Measurements from ENCODE around the gene BTBD16. TPM values are rescaled to one million over a fixed set of nuclear protein-coding genes. Genes with fewer than 3 reads are reported as not detected.

The BTBD16 gene
- total and polyA plus RNA-seq, 2 of the 4 experiments (the other 2 are of a cell fraction) = not detected

DNA sequence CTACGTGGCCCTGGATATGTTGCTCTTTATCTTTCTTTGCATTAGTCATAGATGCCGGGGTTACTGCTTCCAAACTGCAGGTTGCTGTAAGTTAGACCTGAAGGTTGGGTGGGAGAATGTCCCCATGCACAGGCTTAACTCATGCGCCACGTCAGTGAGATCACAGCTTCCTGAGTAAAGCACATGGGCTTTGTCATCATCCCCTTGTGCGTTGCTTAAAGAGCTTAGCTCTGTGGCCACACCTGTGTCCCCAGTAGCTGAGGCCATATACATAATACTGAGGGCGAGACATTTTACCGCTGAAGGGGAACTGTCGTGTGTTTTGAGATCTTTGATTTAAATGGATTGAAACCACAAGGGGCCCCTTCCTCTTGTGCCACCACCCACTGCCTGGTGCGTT lies 45.8 kb upstream of the BTBD16 start:
- Histone ChIP-seq H2AFZ (replicated peaks; ENCODE audit: low read length, poor library complexity) (no peak overlapping the region), H3K9me1 (ENCODE audit: insufficient read depth, low read length) (peaks cover 3% of the 10 kb centered on the region; the same call in 1 of the 2 replicates), H3K4me2 (ENCODE audit: low read depth, low read length) (no peak overlapping the region), H2AK5ac (ENCODE audit: low read depth, low read length) (no peak overlapping the region), H2BK5ac (ENCODE audit: low read depth, low read length, poor library complexity, severe bottlenecking) (no peak overlapping the region), H3K36me3 (ENCODE audit: control insufficient read depth, insufficient read depth, low read length) (peaks cover 19% of the 10 kb centered on the region), H3K4ac (ENCODE audit: low read depth, low read length) (no peak overlapping the region), H2AK9ac (replicated peaks; ENCODE audit: low read depth, low read length, poor library complexity) (peak overlapping the region; percentile 23), H3K18ac (ENCODE audit: low read depth, low read length) (no peak overlapping the region), H4K5ac (ENCODE audit: low read depth, low read length) (no peak overlapping the region), H3K56ac (ENCODE audit: extremely low read depth, insufficient read depth, low read length) (no peak overlapping the region), H2BK20ac (ENCODE audit: low read depth, low read length) (no peak overlapping the region), H3K4me1 (ENCODE audit: control insufficient read depth, insufficient read depth, low read length) (no peaks in the 10 kb centered on the region), H2BK120ac (ENCODE audit: low read depth, low read length) (no peak overlapping the region), H3K27ac (ENCODE audit: insufficient read depth, low read length) (no peak overlapping the region), H4K91ac (ENCODE audit: insufficient read depth, low read depth, low read length) (no peak overlapping the region), H3K79me1 (ENCODE audit: low read depth in 1 of 2, low read length in 2 of 2) (no peaks in the 10 kb centered on the region), H3K4me3 (ENCODE audit: insufficient read depth, low read depth, low read length) (no peak overlapping the region), H3K23ac (ENCODE audit: low read depth, low read length) (no peak overlapping the region), H4K20me1 (ENCODE audit: insufficient read depth, low read length) (no peaks in the 10 kb centered on the region), H3K27me3 (ENCODE audit: control insufficient read depth, insufficient read depth, low read length) (no peaks in the 10 kb centered on the region), H4K8ac (ENCODE audit: low read depth in 2 of 2, low read length in 2 of 2) (no peak overlapping the region), H3K9me3 (ENCODE audit: control insufficient read depth, insufficient read depth, low read length) (no peaks in the 10 kb centered on the region), H3K14ac (replicated peaks; ENCODE audit: low read depth, low read length) (no peak overlapping the region), H3K9ac (ENCODE audit: low read depth, low read length) (no peak overlapping the region), H2BK15ac (ENCODE audit: low read depth, low read length) (no peak overlapping the region)
- DNase-seq (no peak), ATAC-seq (ENCODE audit: low read depth) (no peak)
- CTCF ChIA-PET = no interaction called here
- in situ Hi-C loops (cut with MboI; ENCODE audit: low sequenced_read_pairs) (no loop called here), dilution Hi-C loops (cut with HindIII; ENCODE audit: low sequenced_read_pairs, unreplicated experiment) (no loop called here), intact Hi-C loops (cut with micrococcal nuclease) (no loop called here)
- TF ChIP-seq FOS (IDR thresholded peaks at IDR 0.05; ENCODE audit: low read depth, low read length) (no peak), NFE2L2 (IDR thresholded peaks at IDR 0.05; ENCODE audit: low read depth, low read length) (no peak), MAZ (IDR thresholded peaks at IDR 0.05; ENCODE audit: borderline replicate concordance, low read depth, low read length) (no peak), USF2 (IDR thresholded peaks at IDR 0.05; ENCODE audit: low read depth, low read length) (no peak), BHLHE40 (IDR thresholded peaks at IDR 0.05; ENCODE audit: low read depth, low read length) (no peak), MAFK (IDR thresholded peaks at IDR 0.05; ENCODE audit: low read depth, low read length) (no peak), MXI1 (IDR thresholded peaks at IDR 0.05; ENCODE audit: borderline replicate concordance, low read depth, low read length) (no peak), RAD21 (IDR thresholded peaks at IDR 0.05; ENCODE audit: low read length) (no peak), RFX5 (IDR thresholded peaks at IDR 0.05; ENCODE audit: low read depth, low read length) (no peak), CEBPB (IDR thresholded peaks at IDR 0.05; ENCODE audit: low read depth, low read length) (no peak), POLR2A (IDR thresholded peaks at IDR 0.05; ENCODE audit: low read depth, low read length) (no peak), SMC3 (IDR thresholded peaks at IDR 0.05; ENCODE audit: low read depth, low read length) (no peak)
- TF ChIP-seq, protein P1, sequence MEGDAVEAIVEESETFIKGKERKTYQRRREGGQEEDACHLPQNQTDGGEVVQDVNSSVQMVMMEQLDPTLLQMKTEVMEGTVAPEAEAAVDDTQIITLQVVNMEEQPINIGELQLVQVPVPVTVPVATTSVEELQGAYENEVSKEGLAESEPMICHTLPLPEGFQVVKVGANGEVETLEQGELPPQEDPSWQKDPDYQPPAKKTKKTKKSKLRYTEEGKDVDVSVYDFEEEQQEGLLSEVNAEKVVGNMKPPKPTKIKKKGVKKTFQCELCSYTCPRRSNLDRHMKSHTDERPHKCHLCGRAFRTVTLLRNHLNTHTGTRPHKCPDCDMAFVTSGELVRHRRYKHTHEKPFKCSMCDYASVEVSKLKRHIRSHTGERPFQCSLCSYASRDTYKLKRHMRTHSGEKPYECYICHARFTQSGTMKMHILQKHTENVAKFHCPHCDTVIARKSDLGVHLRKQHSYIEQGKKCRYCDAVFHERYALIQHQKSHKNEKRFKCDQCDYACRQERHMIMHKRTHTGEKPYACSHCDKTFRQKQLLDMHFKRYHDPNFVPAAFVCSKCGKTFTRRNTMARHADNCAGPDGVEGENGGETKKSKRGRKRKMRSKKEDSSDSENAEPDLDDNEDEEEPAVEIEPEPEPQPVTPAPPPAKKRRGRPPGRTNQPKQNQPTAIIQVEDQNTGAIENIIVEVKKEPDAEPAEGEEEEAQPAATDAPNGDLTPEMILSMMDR (conservative IDR thresholded peaks at IDR 0.05; ENCODE audit: low read depth, low read length) = no peak
- TF ChIP-seq, protein P2, sequence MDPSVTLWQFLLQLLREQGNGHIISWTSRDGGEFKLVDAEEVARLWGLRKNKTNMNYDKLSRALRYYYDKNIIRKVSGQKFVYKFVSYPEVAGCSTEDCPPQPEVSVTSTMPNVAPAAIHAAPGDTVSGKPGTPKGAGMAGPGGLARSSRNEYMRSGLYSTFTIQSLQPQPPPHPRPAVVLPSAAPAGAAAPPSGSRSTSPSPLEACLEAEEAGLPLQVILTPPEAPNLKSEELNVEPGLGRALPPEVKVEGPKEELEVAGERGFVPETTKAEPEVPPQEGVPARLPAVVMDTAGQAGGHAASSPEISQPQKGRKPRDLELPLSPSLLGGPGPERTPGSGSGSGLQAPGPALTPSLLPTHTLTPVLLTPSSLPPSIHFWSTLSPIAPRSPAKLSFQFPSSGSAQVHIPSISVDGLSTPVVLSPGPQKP (IDR thresholded peaks at IDR 0.05; ENCODE audit: borderline replicate concordance, low read depth, low read length) = no peak
- no TSS peak for BruUV-seq (replicated peaks)
- WGBS, 2 experiments (ENCODE audit: extremely low coverage in 2 of 2, insufficient read length in 1 of 2) = 90% methylated on average over 4 of the region's 9 CpGs; no CpG with 5 or more reads in 1 of the 2 experiments
- POLR2A ChIA-PET (ENCODE audit: unreplicated experiment) = interaction anchor here (0.5 kb wide), 1 partner anchor 174 kb away, joined by 3 read pairs; no protein-coding TSS in a partner anchor

Measured in IMR-90 (cell line).